CD4-positive, alpha-beta T cell (primary cell): ENCODE results near the gene LTA. TPM values are rescaled to one million over a fixed set of nuclear protein-coding genes. Genes with fewer than 3 reads are reported as not detected.
A peak's percentile ranks its signal among the peaks of the same experiment; 100 is the strongest.

Experiments used
- ATAC-seq: fragments of 200-7000 bp; cut with Tn5 transposase; one replicate; pipeline ENCODE4 v1.10.0; 2022; ENCODE audit warnings: mild to moderate bottlenecking; ENCODE audit not compliant: poor library complexity
- CTCF ChIA-PET: fragments of 350-600 bp; sonication (Branson Sonifier 250); formaldehyde crosslinking; loops from one replicate; lab custom pipeline; 2021; ENCODE audit warnings: antibody characterized with exemption, inconsistent platforms; lab: Charles Lee
- POLR2A ChIA-PET: fragments of 350-600 bp; sonication (Branson Sonifier 250); formaldehyde crosslinking; loops from one replicate; lab custom pipeline; 2021; ENCODE audit warnings: antibody characterized with exemption, inconsistent platforms; lab: Charles Lee
- DNase-seq, 14 experiments: peaks; one replicate each; pipeline ENCODE4 v3.0.0-alpha.2; 2013 to 2020; ENCODE audit warnings: mixed read lengths in 2 of 14
- H3K27ac ChIP-seq, 2 donors: one replicate each; pipeline versions ENCODE4 v1.5.1 to v1.7.0; 2013; ENCODE audit warnings: low read length in 2 of 2, low read depth in 1 of 2, mild to moderate bottlenecking in 1 of 2
- H3K27me3 ChIP-seq, 2 experiments: 1 replicate in 1 of 2; 2 replicates in 1 of 2; pipeline versions ENCODE4 v1.6.1 to v1.7.0; 2013; ENCODE audit warnings: low read length in 2 of 2, control low read depth in 1 of 2, mild to moderate bottlenecking in 1 of 2, moderate library complexity in 1 of 2; ENCODE audit not compliant: insufficient read depth in 2 of 2, control insufficient read depth in 1 of 2
- H3K36me3 ChIP-seq: one replicate; pipeline ENCODE4 v1.6.1; 2013; ENCODE audit warnings: low read length, control low read depth; ENCODE audit not compliant: insufficient read depth
- H3K4me1 ChIP-seq: one replicate; pipeline ENCODE4 v1.6.1; 2013; ENCODE audit warnings: low read length, control low read depth; ENCODE audit not compliant: insufficient read depth
- H3K4me3 ChIP-seq: one replicate; pipeline ENCODE4 v1.5.1; 2013; ENCODE audit warnings: mild to moderate bottlenecking, low read length, moderate library complexity
- H3K9me3 ChIP-seq, 2 experiments: 1 replicate in 1 of 2; 2 replicates in 1 of 2; pipeline versions ENCODE4 v1.6.1 to v1.7.0; 2013; ENCODE audit warnings: low read length in 2 of 2, mild to moderate bottlenecking in 2 of 2, control low read depth in 1 of 2, moderate library complexity in 1 of 2; ENCODE audit not compliant: control insufficient read depth in 1 of 2, insufficient read depth in 1 of 2
- H3K27ac Mint-ChIP-seq: one replicate; pipeline ENCODE4 v1.8.0; 2020; ENCODE audit warnings: mixed read lengths
- H3K27me3 Mint-ChIP-seq: one replicate; pipeline ENCODE4 v1.8.0; 2021; ENCODE audit warnings: mixed read lengths
- H3K36me3 Mint-ChIP-seq: one replicate; pipeline ENCODE4 v1.8.0; 2021; ENCODE audit warnings: low read depth, mixed read lengths
- H3K4me1 Mint-ChIP-seq: one replicate; pipeline ENCODE4 v1.8.0; 2021; ENCODE audit warnings: low read depth, mixed read lengths
- H3K4me3 Mint-ChIP-seq: one replicate; pipeline ENCODE4 v1.8.0; 2020; ENCODE audit warnings: mild to moderate bottlenecking, mixed read lengths
- H3K9me3 Mint-ChIP-seq: one replicate; pipeline ENCODE4 v1.8.0; 2020; ENCODE audit warnings: mixed read lengths
- intact Hi-C, 2 experiments: fragments of 100-400 bp; cut with DNase I in 1 of 2; cut with micrococcal nuclease in 1 of 2; formaldehyde crosslinking; loops; one replicate each; pipeline versions ENCODE4 v1.15.1 to v1.9.0; 2023 to 2025; cut with DNase I, micrococcal nuclease
- total RNA-seq, 174 experiments: library from RNA in 2 of 174; stranded (reverse) in 2 of 174; gene quantifications; one replicate each; pipeline ENCODE4 v1.2.3 and lab custom pipeline; 2021 to 2026
- TF ChIP-seq, protein P1 (sequence below): fragments of 200-600 bp; IDR thresholded peaks from one replicate; pipeline ENCODE4 v1.8.0; 2022; ENCODE audit warnings: antibody characterized with exemption, mild to moderate bottlenecking

The LTA gene
- total RNA-seq, 2 experiments from 2014 or later, result 15.4 to 16.7 TPM

DNA sequence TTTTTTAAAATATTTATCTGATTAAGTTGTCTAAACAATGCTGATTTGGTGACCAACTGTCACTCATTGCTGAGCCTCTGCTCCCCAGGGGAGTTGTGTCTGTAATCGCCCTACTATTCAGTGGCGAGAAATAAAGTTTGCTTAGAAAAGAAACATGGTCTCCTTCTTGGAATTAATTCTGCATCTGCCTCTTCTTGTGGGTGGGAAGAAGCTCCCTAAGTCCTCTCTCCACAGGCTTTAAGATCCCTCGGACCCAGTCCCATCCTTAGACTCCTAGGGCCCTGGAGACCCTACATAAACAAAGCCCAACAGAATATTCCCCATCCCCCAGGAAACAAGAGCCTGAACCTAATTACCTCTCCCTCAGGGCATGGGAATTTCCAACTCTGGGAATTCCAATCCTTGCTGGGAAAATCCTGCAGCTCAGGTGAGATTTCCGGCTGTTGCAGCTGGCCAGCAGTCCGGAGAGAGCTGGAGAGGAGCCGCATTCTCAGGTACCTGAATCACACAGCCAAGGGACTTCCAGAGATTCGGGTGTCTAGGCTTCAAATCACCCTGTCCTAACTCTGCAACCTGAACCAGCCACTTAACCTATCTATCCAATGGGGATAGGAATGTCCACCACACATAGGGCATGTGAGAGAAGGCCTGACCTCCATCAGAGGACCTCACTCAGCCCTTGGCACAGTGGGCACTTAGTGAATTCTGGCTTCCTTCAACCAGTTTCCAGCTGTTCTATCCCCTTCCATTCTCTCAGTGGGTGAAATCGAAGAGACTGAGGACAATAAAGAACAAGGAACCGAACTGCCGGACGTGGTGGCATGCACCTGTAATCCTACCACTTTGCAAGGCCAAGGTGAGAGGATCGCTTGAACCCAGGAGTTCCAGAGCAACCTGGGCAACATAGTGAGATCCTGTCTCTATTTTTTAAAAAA lies 6.4 kb downstream of the LTA start:
- POLR2A ChIA-PET, result interaction anchor here (1.6 to 34.9 kb wide), 5 partner anchors 7 to 74 kb away, joined by 5 to 1160 read pairs (median 220); partner anchors contain the start of genes ATP6V1G2, BAG6, DDX39B and LST1
- Mint-ChIP-seq H3K27ac (peak overlapping the region; percentile 85), H3K9me3 (no peaks in the 10 kb centered on the region), H3K27me3 (no peaks in the 10 kb centered on the region), H3K4me3 (peak overlapping the region; percentile 88), H3K4me1 (peaks cover 85% of the 10 kb centered on the region), H3K36me3 (peaks cover 71% of the 10 kb centered on the region)
- intact Hi-C loops, result no loop called here
- Histone ChIP-seq H3K4me1 (peaks cover 81% of the 10 kb centered on the region), H3K27ac (peak overlapping the region; percentile 74 to 95), H3K9me3 (no peaks in the 10 kb centered on the region), H3K36me3 (peaks cover 41% of the 10 kb centered on the region), H3K27me3 (no peaks in the 10 kb centered on the region), H3K4me3 (peak overlapping the region; percentile 97)
- TF ChIP-seq, protein P1, sequence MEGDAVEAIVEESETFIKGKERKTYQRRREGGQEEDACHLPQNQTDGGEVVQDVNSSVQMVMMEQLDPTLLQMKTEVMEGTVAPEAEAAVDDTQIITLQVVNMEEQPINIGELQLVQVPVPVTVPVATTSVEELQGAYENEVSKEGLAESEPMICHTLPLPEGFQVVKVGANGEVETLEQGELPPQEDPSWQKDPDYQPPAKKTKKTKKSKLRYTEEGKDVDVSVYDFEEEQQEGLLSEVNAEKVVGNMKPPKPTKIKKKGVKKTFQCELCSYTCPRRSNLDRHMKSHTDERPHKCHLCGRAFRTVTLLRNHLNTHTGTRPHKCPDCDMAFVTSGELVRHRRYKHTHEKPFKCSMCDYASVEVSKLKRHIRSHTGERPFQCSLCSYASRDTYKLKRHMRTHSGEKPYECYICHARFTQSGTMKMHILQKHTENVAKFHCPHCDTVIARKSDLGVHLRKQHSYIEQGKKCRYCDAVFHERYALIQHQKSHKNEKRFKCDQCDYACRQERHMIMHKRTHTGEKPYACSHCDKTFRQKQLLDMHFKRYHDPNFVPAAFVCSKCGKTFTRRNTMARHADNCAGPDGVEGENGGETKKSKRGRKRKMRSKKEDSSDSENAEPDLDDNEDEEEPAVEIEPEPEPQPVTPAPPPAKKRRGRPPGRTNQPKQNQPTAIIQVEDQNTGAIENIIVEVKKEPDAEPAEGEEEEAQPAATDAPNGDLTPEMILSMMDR, result no peak
- CTCF ChIA-PET, result interaction anchor here (1.4 to 16.9 kb wide), 4 partner anchors 9 to 29 kb away, joined by 7 to 353 read pairs (median 104); partner anchors contain the start of genes ATP6V1G2, NCR3 and NFKBIL1
- no peak for ATAC-seq
- no peak for DNase-seq

DNA sequence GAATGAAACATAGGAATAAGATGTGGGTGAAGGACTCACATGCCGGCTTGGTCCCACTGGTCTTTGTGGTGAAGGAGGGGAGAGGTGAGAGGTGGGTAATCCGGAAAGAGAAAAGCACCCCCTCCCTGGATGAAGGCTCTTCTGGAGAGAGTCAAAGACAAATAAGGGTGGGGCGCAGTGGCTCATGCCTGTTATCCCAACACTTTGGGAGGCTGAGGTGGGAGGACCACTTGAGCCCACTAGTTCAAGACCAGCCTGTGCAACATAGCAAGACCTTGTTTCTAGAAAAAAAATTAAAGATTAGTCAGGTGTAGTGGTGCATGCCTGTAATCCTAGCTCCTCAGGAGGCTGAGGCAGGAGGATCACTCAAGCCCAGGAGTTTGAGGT lies 7.0 kb downstream of the LTA start:
- peak overlapping the region; percentile 74 to 95 for H3K27ac ChIP-seq
- POLR2A ChIA-PET, result interaction anchor here (1.6 to 34.9 kb wide), 5 partner anchors 7 to 73 kb away, joined by 5 to 1160 read pairs (median 220); partner anchors contain the start of genes ATP6V1G2, BAG6, DDX39B and LST1
- CTCF ChIA-PET, result interaction anchor here (3.6 to 16.9 kb wide), 3 partner anchors 10 to 30 kb away, joined by 38 to 353 read pairs (median 169); partner anchors contain the start of genes ATP6V1G2, NCR3 and NFKBIL1
- TF ChIP-seq, protein P1, result no peak
- Mint-ChIP-seq H3K27me3 (no peaks in the 10 kb centered on the region), H3K4me1 (peaks cover 84% of the 10 kb centered on the region), H3K9me3 (no peaks in the 10 kb centered on the region), H3K27ac (peak overlapping the region; percentile 85), H3K4me3 (peak overlapping the region; percentile 88), H3K36me3 (peaks cover 71% of the 10 kb centered on the region)
- peaks cover 81% of the 10 kb centered on the region for H3K4me1 ChIP-seq
- peaks cover 41% of the 10 kb centered on the region for H3K36me3 ChIP-seq
- intact Hi-C loops, result no loop called here
- ATAC-seq (no peak), DNase-seq (no peak)
- peak overlapping the region; percentile 97 for H3K4me3 ChIP-seq
- no peaks in the 10 kb centered on the region for H3K9me3 ChIP-seq
- H3K27me3 ChIP-seq, result no peaks in the 10 kb centered on the region
